ENCODE measurements around the gene RAD51B.

The RAD51B gene

DNA sequence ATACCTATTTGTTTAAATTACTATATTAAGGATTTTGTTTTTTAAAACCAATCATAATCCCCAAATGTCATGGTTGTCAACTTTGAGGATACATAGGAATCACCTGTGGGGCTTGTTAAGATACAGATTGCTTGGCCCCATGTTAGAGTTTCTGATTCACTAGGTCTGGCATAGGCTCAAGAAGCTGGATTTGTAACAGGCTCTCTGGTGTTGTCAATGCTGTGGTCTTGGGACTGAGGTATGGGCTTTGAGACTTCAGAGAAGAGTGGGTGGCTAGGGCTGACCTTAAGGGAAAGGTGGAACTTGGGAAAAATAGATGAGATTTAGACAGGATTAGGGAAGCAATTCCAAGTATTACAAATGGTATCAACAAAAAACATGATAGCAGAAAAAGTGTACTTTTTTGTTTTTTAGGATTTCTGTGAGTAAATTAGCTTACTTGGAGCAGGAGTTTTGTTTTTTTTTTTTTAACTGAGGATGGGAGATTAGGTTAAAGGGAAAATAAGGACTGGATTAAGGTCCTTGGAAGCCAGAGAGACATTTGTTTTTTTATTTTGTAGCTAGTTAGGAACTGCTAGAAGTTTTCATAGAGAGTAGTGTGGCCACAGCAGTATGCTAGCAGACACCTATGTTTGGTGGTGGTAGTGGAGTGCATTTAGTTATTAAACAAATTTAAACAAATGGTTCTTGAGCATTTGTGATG is 88.6 kb downstream of the RAD51B start:
- DNase-seq: no peak

- DNase-seq: no peak
Measured at GRCh38 chr14:67911562-67911961, 92.0 kb downstream of the RAD51B start.

- DNase-seq: no peak
Measured at GRCh38 chr14:67916430-67916829, 96.9 kb downstream of the RAD51B start.

DNA sequence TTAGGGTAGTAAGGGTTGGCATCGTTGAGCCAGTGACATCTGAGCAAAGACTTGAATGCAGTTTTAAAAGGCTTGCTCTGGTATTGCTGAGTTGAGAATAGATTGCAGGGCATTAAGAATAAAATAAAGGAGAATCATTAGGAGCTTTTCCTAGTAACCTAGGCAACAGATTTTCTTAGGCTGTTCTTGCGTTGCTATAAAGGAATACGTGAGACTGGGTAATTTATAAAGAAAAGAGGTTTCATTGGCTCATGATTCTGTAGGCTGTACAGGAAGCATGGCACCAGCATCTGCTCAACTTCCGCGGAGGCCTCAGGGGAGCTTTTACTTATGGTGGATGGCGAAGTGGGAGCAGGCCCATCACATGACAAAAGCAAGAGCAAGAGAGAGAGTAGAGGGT is 97.4 kb downstream of the RAD51B start:
- no peak for DNase-seq

DNA sequence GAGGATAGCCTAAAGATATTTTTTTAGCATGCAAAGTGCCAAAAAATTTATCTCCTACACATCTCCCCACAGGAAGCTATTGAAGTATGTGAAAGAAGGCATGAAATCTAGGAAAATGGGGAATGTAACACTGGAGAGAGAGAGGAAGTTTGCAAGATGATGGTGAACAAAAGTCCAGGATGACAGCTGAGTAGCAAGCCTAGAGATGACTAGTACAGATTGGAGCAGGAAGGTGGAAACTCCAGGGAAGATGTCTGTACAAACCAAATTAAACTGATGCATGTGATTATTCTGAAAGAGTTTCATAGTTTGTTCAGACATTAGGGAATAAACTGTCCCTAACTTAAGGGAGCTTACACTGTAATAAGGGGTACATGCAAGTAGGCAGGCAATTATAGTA is 99.3 kb downstream of the RAD51B start:
- DNase-seq: no peak

DNA sequence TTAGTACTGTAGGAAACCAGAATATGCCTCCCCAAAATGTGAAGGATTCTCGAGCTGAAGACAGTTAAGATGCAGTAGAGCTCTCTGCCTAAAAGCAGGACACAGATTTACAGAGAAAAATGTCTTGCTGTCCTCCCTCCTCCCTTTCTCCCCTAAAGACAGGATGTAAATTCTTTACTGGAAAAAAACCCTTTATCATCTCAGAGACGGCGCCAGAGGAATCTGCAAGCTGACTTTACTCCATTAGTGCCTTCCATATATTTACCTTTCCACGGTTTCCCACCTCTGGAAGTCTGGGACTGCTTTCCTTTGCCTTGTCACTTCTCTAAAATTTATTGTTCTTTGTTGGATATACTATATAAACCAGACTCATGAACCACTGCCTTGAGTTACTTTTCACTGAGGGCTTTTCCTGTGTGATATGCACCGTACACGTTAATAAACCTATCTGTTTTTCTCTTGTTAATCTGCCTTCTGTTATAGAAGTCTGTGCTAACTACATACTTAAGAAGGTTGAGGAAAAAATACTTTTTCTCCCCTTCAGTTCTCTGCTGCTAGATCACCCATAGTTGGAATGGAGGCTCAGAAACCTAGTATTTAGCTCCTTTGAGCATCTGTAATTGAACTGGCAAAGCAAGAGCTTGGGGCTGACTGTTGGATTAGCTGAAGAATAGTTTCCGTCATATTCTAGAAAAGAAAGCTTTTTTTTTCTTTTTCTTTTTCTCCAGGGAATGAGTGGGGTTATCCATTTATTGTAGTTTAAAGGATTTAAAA is 99.9 kb downstream of the RAD51B start:
- DNase-seq: no peak

- DNase-seq: no peak
Measured at GRCh38 chr14:67926821-67927220, 107.2 kb downstream of the RAD51B start.

- DNase-seq: no peak
Measured at GRCh38 chr14:67927244-67927643, 107.7 kb downstream of the RAD51B start.

DNA sequence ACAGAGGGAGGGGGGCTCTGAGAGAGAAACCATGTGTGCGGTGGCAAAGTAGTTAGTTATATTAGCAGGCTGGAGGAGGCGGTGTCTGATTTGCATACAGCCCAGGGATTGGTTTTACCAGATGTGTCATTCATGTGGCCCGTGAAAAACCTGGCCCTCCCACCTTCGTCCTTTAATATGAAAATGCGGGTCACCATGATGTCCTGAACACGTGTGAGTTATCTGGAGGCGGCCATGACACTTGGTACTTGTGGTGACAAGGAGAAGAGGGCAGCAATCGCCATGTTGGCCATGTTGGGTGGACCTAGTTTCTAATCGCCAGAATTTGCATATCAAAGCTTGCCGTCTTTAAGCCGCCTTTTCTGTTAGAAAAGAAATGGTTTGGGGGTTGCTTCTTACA is 108.8 kb downstream of the RAD51B start:
- DNase-seq: no peak

DNA sequence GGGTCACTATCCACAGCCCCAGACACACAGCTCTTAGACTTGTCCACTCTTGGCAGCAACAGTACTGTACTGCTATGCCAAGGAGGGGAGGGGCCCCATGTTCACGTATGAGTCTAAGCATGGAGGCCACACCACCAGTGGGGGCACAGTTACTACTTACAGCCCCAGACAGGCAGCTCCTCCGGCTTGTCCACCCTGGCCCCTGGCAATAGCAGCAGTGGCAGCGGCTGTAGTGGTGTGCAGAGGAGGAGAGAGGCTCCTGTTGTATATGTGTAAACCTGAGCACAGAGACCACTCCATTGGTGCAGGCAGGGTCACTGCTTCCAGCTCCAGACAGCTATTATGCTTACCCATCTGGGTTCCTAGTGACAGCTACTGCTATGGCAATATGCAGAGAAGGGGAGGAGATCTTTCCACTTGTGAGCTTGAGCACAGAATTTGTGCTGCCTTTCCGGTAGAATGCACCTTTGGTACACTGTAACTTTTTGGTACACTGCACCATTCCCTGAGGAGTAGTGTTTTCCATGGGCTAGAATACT is 113.2 kb downstream of the RAD51B start:
- no peak for DNase-seq

GRCh38 chr14:67933266-67933665 is 113.7 kb downstream of the RAD51B start:
- DNase-seq: no peak

DNA sequence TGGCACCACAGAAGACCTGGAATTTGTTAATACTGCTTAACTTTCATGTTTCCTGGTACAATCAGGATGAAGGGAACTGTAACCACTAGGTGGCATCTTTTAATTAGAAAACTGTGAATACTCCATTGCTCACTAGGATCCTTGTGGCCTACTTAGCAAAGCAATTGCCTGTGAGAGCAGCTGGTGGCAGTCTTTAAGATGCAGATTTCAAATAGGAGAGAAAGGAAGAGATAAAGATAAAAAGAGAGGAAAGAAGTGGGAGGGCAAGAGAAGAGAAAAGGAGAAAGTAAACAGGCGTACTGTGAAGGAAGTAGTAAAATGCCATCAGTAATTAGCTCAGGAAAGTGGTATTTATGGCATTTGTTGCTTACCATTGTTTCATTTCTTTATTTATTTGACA is 114.5 kb downstream of the RAD51B start:
- peak; percentile 3 to 7 for DNase-seq

DNA sequence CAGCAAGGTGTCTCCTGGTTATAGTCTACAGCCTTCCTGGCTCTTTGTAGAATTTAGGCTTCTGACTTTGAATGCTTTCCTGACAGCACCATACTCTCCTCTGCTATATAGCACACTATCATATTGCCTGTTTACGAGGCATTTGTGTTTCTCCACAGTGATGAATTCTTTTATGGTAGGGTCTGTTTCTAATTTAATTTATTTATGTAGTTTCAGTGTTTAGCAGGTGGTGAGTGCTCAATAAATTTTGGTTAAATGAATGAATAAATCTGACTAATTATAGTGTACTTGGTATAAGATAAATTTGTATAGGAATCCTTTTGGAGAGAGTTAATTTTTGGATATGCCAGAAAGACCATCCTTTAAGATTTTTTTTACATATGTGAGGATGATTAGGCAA is 115.3 kb downstream of the RAD51B start:
- DNase-seq: no peak

GRCh38 chr14:67935371-67935770 is 115.8 kb downstream of the RAD51B start:
- no peak for DNase-seq

- DNase-seq: no peak
Measured at GRCh38 chr14:67938071-67938470, 118.5 kb downstream of the RAD51B start.

DNA sequence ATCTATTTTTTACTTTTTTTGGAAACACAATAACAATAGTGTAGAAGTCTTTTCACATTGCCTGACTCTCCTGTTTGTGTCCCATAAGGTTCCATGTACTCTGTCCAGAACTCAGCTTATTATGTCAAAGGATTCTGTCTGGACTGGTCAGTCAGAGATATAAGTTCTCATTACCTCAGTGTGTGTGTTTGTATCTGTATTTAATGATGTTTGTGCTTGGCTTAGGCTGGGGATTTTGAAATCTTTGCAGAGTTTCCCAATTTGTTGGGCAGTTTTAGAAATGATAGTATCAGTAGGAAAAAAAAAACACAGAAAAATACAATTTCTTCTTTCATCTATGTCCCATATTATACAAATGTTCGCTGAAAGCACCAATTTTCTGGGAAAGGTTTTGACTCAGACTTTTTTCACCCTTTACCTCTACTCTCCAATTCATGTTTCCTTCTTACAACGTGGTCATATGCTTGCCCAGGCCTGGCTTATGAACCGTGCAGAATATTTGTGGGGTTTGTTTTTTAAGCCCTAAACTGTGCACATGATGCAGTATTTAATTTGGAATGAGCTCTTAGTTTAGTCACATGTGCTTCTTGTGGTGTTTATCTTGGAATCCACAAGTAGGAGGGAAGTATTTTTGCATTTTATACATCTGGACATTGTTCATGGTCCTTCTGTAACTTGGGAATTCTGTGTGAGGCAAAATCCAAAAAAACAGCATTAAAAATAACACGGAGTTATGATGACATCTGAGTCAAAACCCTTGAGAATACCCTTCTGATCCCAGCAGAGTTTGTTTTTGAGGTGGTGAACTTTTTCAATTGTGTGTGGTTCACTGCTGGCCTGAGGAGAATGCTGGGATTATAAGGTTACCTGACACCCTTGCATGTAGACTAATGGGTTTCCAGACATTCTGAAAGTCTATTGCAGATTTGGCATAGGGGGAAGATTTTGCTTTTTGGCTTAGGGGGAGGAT is 121.2 kb downstream of the RAD51B start:
- no peak for DNase-seq

GRCh38 chr14:67941456-67942018 is 122.0 kb downstream of the RAD51B start:
- DNase-seq: no peak

- no peak for DNase-seq
Measured at GRCh38 chr14:67942080-67942710, 122.6 kb downstream of the RAD51B start.

- DNase-seq: peak; percentile 33 to 58
Measured at GRCh38 chr14:67943947-67944346, 124.4 kb downstream of the RAD51B start.

DNA sequence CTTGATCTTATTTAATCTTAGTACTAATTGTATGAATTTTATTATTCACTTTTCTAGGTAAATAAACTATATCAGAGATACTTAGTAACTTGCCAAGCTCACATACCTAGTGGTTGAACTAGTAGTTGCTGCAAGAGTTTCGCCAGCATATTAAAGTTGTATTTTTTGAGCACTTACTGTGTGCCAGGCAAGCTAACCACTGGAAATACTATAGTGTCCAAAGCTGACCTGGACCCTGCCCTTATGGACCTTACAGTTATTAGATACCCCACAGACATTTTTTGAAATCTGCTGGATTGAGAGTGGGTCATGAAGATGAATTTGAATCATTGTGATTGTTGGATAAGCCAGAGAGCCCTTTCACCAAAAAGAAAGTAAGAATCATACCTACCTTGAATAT is 125.0 kb downstream of the RAD51B start:
- no peak for DNase-seq

- DNase-seq: no peak
Measured at GRCh38 chr14:67949771-67950170, 130.2 kb downstream of the RAD51B start.

- DNase-seq: no peak
Measured at GRCh38 chr14:67950386-67950785, 130.8 kb downstream of the RAD51B start.
